HG03097 (cell line): Measurements from ENCODE around the gene KBTBD8.

Experiments
- ATAC-seq: cut with Tn5 transposase; IDR thresholded peaks from one replicate; pipeline ENCODE4 v1.9.1; 2021; ENCODE audit not compliant: unreplicated experiment, low FRiP score

KBTBD8 gene

DNA sequence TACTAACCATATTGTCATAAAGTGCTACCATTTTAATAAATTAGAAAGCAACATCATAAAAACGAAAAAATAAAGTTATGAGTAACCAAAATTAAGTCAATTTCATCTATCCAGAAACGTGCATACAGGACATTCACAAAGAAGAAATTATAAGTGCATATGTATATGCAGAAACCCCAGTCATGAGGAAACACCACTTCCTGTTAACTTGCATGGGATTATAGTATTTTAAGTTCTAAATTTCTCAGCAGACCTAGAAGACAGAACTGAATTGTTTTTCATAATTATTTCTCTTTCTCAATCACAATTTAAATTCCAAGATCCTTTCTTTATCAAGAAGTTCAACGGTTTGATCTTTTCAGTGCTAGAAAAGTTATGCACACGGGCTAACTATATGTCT is 1.4 kb upstream of the KBTBD8 start:
- no peak for ATAC-seq

DNA sequence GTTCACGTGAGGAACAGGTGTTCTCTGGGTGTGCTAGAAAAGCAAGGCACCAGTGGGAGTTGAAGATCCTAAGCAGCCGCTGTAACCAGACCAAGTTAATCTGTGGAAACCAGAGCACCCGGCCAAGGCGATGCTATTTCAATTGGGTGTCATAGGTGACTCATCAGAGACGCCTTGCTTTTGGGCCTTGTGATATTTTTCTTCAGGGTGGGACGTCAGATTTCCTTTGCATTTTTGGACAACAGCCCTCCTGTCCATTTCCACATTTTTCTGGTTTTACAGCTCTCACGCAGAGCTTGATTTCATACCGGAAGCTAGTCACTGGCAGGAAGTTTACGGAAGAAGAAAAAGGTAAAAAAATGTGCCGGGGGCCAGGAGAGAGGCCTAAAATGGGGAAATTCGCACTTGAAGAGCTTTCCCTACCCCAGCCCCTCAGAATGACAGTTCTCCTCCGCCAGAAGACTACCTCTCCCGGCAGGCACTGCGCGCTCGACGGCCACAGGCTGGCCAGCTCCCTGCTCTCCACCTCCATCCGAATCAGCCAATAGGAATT is 471 bp upstream of the KBTBD8 start:
- ATAC-seq: no peak

DNA sequence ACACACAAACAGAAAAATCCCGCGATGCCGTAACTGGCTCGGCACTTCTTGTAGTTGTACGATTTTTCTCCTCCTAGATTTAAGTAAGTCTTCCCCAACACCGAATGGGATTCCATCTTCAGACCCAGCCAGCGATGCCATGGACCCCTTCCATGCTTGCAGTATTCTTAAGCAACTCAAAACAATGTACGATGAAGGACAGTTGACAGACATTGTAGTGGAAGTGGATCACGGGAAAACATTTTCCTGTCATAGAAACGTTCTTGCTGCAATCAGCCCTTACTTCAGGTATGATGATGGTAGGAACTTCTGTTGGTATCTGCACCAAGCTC is 763 bp downstream of the KBTBD8 start:
- no peak for ATAC-seq

DNA sequence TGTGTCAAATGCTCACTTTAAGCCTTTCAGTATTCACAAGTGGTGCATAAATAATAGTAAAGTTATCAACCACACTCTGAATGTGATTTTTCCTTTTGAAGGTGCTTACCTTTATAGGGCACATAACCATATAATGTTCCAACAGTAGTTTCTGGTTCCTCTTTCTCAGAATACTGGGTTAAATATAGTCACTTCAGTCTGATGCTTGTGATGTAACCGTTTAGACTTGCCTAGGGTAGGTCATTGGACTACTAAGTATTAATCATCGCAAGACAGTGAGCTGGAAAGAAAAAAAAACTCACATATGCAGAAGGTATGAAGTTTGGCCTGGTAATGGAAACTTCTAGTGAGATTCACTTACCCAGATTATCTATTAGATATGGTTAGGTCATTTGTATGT is 1.9 kb downstream of the KBTBD8 start:
- ATAC-seq: peak; percentile 30

DNA sequence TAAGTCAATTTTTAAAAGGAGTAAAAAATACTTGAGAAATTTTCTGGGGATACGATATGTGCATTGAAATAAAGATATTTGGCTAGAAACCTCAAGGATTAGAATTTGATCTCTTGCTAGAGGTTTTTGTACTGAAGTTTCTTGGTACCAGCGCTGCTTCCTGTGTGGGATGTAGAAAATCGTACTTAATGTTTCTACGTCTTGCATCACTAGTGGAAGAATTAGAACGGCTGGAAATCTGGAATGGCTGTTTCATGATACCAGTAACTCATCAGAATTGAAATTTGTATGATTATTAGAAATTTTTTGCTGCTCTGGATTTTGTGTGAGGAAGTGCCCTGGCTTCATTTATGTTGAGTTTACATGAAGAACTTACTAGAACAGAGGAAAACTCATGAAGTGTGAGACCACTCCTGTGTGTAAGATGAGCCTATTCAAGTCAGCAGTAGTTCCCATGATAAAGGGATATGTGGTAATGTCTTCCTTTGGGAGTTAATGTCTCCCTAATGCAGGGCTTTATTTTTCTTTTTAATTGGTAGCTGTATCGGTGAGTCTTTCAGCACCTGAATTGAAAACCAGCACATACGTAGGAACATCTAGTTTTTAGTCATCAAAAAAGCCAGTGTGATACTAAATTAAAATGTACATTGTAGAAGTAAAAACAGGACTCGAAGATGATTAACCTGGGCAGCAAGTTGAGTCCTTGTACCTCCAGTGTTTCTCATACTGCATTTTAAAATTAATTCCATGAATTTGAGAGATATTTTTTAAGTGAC is 3.2 kb downstream of the KBTBD8 start:
- ATAC-seq: no peak

DNA sequence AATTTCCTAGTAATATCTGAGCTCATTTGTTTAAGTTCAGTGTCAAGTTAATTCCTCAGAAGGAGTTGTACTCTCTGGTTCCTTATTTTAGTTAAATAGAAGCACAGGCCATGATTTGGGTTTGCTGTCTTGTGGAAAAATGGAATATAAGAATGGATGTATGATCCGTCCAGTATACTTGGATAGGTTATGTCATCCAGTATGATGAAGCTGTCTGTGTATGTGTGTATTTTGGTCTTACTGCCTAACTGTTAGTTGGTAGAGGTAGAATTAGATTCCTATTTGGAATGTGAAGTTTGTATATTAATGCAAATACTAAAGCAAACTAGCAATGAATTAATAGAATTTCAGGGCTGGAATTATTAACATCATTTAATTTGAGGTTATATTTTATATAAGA is 7.9 kb downstream of the KBTBD8 start:
- ATAC-seq: no peak

DNA sequence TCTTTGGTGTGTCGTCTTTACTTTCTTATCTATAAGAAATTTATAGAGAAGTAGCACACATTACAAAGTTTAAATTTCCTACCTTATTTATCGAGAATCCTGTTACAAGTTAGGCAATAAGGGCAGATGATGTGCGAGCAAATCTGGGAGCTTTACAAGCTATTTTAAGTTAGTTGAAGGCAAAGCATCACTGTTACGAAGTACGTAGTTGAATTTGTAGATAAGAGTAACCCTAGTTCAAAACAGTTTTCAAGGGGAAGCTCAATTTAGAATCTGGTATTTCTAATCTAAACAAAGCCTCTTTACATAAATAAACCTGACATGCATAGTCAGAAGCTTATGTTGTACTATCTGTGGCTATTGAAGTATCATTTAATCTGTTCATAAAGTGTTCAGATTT is 8.4 kb downstream of the KBTBD8 start:
- ATAC-seq: no peak

DNA sequence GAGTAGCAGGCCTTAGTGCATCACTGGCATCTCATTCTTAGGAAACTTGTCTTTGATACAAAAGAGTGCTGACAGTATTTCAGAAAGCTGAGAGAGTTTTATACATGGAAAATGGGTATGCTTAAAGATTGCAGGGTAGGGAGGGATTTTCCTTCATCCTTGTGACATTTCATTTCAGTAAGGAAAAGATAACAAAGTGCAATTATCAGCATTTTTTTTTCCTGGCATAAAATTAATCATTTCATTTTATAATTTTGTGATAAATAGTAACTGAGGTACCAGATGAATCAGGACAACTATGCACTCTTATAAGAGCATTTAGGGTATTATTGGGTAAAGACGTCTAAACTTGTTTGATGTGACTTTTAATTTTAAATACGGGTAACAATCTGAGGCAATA is 10.3 kb downstream of the KBTBD8 start:
- ATAC-seq: no peak

DNA sequence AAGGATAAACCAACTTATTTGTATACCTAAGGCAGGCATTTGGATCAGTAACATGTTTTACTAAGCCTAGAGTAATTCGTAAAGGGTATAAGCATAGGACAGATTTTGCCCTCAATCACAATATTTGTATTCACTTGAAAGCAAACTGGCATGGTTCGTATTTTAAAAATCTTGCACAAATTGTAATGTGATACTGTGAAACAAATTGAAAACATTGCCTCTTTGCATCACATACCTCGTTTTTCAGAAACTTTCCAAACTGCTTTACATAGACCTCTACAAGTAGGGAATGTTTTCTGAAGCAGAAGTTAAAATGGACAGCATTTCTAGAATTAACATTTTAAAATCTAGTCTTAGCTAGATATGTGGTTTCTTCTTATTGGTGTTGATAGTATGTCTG is 11.6 kb downstream of the KBTBD8 start:
- no peak for ATAC-seq

DNA sequence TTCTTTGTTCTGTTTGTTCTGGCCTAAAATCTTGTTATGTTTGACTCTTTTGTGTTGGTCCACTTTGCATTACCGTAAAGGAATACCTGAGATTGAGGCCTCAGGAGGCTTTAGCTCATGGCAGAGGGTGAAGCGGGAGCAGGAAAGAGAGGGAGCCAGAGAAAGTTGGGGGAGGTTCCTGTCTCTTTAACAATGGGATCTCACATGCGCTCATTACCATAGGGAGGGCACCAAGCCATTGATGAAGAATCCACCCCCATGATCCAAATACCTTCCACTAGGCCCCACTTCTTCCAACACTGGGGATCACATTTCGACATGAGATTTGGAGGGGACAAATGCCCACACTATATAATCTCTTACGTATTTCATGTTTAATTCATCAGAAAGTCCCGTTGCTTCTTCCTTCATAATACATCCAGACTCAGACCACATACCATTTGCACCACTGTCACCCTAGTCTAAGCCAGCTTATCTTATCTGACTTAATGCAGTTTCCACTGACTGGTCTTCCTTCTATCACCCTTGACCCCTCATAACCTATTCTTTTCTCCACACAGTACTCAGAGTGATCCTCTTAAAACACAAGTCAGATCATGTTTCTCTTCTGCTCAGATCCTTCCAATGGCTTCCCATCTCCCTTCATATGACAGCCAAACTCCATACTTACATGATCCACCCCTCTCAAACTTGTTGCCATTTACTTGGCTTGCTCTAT is 13.5 kb downstream of the KBTBD8 start:
- ATAC-seq: no peak

DNA sequence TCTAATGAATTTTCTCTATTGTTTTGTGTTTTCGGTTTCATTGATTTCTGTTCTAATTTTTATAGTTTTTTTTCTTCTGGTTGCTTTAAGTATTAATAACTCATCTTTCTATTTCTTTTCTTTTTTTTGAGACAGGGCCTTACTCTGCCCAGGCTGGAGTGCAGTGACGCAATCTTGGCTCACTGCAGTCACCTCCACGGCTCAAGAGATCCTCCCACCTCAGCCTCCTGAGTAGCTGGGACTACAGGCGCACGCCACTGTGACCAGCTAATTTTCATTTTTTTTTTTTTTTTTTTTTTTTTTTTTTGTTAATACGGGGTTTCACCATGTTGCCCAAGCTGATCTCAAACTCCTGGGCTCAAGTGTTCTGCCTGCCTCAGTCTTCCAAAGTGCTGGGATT is 14.5 kb downstream of the KBTBD8 start:
- no peak for ATAC-seq

DNA sequence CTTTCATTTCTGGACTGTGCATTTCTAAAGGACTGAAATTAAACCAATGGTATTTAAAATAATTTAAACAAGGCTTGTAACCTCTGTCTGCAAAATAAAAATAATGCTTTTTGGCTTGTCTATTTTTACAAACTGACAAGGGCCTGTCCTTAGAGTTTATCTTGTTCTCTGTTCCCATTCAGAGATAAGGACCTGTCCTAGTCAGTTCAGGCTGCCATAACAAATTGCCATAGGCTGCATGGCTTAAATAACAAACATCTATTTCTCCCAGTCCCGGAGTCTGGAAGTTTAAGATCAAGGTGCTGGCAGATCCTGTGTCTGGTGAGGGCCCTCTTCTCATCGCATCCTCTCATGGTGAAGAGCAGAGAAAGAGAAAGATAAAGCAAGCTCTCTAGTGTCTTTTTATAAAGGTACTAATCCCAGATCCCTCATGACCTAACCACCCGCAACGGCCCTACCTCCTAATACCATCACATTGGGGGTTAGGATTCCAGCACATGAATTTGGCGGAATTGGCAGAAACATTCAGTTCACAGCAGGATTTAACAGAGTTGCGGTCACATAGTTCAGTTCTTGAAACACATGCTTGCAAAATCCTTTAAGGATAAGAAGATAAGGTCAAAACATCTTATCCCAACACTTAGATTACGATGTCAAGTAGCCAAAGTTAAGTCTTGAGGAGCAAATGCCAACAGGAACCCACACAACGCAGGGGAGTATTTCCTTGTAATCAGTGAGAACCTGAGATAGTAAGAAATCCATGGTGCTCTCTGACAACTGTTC is 17.8 kb downstream of the KBTBD8 start:
- ATAC-seq: no peak

DNA sequence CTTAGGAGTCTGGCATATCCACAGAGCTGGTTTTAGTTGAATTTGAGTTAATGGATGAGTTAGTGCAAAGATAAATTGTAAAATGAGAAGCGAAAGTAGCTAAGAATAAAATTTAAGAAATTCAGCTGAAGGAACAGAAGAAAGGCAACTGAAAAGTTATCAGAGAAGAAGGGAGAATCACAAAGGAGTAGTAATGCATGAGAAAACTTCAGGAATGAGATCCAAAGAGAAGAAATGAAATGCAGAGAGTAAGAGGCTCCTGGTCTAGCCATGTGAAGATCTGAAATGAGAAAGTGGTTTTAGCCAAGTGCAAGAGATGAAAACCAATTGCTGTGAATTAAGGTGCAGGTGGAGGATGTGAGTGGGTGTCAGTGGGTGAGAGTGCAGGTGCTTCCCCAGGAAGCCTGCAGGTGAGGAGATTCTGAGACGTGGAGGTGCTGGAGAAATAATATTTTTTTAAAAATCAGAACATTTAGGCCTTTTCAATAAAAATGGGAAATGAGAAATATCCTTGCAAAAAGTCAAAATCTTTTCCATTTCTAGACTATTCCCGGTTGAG is 18.5 kb downstream of the KBTBD8 start:
- ATAC-seq: no peak

DNA sequence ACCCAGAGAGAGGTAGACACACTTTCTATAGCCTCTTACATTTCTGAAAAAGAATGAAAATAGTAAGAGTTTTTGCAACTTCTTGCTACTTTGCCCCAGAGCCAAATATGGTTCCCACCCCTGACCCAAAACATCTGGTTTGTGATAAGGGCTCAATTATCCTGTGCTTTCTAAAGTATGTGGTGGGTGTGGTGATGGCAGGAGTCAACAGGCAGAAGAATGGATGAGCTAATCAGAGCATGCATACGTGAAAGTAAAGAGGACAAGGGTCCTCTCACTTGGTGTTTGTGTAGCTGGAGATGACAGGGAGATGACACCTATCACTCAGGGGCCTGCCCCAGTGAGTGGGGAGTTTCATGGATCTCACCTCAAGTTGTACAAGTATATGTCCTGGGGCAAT is 19.1 kb downstream of the KBTBD8 start:
- no peak for ATAC-seq

DNA sequence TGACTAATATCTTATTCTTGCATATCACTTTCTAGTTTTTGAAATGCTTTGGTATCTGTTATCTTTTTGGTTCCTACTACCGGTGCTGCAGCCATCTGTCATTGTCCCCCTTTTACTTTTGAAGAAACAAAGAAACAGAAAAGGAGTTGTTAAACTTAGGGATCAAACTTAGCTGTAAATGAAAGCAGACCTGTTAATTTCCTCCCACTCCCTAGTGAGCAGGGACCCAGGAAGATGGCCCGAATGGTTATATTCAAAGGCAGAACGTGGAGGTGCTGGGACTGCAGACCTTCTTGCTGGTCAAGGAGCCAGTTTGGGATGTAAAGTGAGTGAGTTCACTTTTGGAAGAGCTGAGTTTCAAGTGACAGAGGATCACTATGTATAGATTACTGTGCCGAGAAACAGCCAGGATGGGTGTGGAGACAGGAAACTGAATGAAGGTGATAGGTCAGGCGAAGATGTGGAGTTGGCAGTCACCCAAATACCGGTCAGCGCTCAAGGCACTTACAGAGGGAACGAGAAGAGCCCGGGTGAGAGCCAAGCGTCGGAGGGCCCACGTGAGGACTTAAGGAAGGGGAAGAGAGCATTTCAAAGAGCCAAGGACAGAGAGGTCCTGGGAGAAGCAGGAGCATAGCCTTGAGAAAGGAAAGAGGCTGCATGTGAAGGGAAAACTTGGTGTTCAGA is 20.1 kb downstream of the KBTBD8 start:
- ATAC-seq: no peak

DNA sequence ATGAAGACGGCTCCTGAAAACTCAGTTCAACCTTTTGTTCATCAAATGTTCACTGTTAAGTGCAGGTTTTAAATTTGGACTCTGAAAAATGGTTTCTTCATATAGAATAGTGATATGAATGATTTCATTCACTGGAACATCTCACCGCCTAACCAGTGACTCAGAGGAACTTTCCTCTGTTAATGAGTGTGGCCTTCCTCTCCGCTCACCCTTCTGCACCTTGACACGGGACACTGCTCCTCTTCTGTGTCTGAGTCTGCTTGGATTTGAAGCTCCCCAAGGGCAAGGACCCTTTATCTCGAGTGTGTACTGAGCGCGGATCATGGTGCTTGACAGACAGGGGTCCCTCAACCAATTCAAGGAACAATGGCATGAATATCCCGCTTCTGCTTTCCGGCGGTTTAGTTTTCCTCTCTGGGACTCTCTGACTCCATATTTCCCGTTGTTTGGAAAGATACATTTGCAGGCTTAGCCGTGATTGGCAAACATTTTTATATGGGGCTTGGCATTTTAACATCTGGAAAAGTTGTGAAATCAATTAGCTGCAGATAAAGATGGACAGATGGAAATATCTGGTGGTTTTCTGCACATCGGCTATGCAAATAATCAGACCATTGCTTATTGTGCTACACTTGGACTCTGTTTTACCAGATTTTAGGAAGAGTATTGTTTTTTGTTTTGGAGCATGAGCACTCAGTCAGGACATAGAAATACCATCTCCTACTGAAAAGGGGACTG is 20.9 kb downstream of the KBTBD8 start:
- no peak for ATAC-seq

DNA sequence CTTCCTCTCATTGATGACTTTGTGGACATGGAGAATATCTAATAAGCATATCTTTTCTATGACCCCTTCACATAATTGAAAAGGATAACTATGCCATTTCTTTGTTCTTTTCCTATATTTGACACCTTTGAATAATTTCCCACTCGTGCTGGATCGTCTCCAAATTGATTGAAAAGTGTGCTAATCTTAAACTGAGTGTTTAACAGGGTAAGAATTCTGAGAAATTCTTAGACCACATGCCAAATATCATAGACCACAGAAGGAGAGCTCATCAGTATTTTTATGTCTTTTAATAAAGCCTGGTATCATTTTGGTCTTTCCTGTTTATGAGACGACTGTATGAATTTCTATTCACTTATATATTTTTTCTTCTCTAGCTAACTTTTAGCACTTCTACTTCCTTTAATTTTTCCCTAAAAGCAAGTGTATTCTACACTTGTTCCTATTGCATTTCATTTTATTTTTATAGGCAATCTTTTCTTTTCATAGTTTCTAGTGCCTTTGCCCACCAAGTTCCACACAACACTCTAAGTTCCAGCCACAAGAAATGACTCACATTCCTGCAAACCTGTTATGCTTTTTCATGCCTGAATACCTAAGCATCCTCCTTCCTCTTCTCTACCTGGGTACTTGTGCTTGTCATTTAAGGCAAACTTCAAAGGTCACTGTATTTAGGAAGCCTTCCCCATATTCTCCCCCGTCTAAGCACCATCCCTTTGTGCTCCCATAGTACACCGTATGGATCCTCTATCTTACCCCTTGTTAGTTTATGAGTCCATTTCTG is 30.1 kb downstream of the KBTBD8 start:
- ATAC-seq: no peak

DNA sequence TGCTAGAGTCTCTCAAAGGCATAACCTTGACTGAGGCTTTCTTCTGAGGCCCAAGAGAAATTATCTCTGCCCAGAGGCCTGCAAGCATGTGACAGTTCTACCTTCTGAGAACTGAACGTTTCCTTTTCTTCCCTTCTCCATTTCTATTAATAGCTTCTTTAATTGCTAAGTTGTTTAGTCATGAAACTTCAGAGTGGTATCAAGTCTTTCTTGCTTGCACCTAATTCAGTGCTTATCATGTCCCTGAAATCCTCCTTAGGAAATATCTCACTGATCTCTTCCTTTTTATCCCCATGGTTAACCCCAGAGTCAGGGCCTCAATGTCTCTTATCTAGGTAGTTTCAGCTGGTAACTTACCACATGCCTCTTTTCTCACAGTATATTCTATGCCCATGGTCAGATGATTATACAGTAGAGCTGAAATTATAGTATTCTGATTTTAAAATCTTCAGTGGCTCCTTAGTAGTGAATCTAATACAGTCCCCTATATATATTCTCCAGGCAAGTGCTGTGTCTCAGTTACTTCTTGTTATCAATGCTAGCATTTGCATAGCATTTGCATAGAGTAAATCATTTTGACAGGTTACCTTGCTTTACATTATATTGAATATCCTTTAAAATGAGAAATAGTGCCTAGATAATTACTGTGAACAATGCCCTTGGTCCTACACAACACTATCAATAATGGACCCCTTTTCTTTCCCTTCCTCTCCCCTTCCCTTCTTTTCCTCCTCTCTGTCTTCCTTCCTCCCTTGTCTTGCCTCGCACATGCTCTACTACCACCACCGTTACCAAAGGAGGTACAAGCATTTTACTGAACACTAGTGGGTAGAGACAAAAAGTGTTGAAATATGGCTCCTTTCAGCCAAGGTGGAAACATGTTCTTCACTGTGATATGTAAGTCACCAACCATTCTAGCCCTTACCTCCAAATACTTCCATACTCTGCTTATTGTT is 33.0 kb downstream of the KBTBD8 start:
- ATAC-seq: peak; percentile 74
